GM12878 (cell line): ENCODE measurements around the gene GEMIN2. TPM values are rescaled to one million over a fixed set of nuclear protein-coding genes. Genes with fewer than 3 reads are reported as not detected.

Experiments used
- ATAC-seq: fragments of 200-7000 bp; cut with Tn5 transposase; 3 replicates; pipeline ENCODE4 v1.9.1; 2020; ENCODE audit warnings: mild to moderate bottlenecking, moderate library complexity
- BruUV-seq: library from RNA; stranded (reverse); fragments of 400-500 nt; replicated peaks from 2 replicates; lab custom pipeline; 2021; lab: Mats Ljungman, UMichigan
- CTCF ChIA-PET: fragments of 300-600 bp; sonication (Branson Sonifier 250); formaldehyde crosslinking; extraction: SDS; loops from one replicate; lab custom pipeline; 2021; ENCODE audit warnings: inconsistent platforms; lab: Yijun Ruan, JAX
- POLR2A ChIA-PET: fragments of 350-600 bp; formaldehyde crosslinking; extraction: SDS; loops from one replicate; lab custom pipeline; 2021; ENCODE audit warnings: inconsistent platforms; lab: Charles Lee
- RAD21 ChIA-PET: fragments of 300-600 bp; sonication (Branson Sonifier 250); formaldehyde crosslinking; loops from one replicate; lab custom pipeline; 2023; ENCODE audit warnings: antibody characterized with exemption; ENCODE audit not compliant: unreplicated experiment; lab: Charles Lee
- SMC1A ChIA-PET: fragments of 300-600 bp; sonication (Branson Sonifier 250); formaldehyde crosslinking; loops from one replicate; lab custom pipeline; 2023; ENCODE audit not compliant: unreplicated experiment, uncharacterized antibody; lab: Charles Lee
- DNase-seq: peaks from one replicate; pipeline ENCODE4 v3.0.0-alpha.2; 2011; ENCODE audit warnings: low read depth, low spot score
- FAIRE-seq: peaks from 3 replicates; lab custom pipeline; 2011; peaks lifted over from hg19 to GRCh38; lab: Jason Lieb, UNC
- H2AFZ ChIP-seq: 2 replicates; pipeline ENCODE4 v1.6.0; 2011; ENCODE audit warnings: low read depth, low read length, control low read depth; ENCODE audit not compliant: control insufficient read depth
- H3K27ac ChIP-seq: 2 replicates; pipeline ENCODE4 v1.5.1; 2011; ENCODE audit warnings: control low read depth; ENCODE audit not compliant: control insufficient read depth, insufficient read depth
- H3K27me3 ChIP-seq, 2 experiments: replicated peaks in 1 of 2; 2 replicates each; pipeline versions ENCODE4 v1.6.0 to v1.6.1; 2011; ENCODE audit warnings: low read length in 1 of 2; ENCODE audit not compliant: control insufficient read depth in 2 of 2, insufficient read depth in 2 of 2
- H3K36me3 ChIP-seq, 2 experiments: 2 replicates each; pipeline ENCODE4 v1.5.1; 2011; ENCODE audit warnings: low read length in 1 of 2; ENCODE audit not compliant: control insufficient read depth in 2 of 2, insufficient read depth in 2 of 2
- H3K4me1 ChIP-seq: 2 replicates; pipeline ENCODE4 v1.6.1; 2011; ENCODE audit warnings: mild to moderate bottlenecking, low read length, moderate library complexity, mixed read lengths; ENCODE audit not compliant: control insufficient read depth, insufficient read depth
- H3K4me2 ChIP-seq: 2 replicates; pipeline ENCODE4 v1.6.0; 2011; ENCODE audit warnings: control low read depth; ENCODE audit not compliant: control insufficient read depth, insufficient read depth
- H3K4me3 ChIP-seq: fragments of 200-600 bp; sonication (generic); 2 replicates; pipeline ENCODE4 v1.5.1; 2016
- H3K79me2 ChIP-seq: 2 replicates; pipeline ENCODE4 v1.6.0; 2011; ENCODE audit warnings: low read length; ENCODE audit not compliant: control insufficient read depth, insufficient read depth
- H3K9ac ChIP-seq: 2 replicates; pipeline ENCODE4 v1.8.0; 2011; ENCODE audit warnings: low read length, control low read depth, mixed read lengths; ENCODE audit not compliant: control insufficient read depth, insufficient read depth
- H3K9me3 ChIP-seq: replicated peaks from 3 replicates; pipeline ENCODE4 v1.5.1; 2011; ENCODE audit warnings: mild to moderate bottlenecking, low read length; ENCODE audit not compliant: control insufficient read depth, insufficient read depth
- H4K20me1 ChIP-seq: 2 replicates; pipeline ENCODE4 v1.6.0; 2011; ENCODE audit not compliant: control insufficient read depth, insufficient read depth
- ATF7 ChIP-seq: fragments of 450-650 bp; IDR thresholded peaks from 2 replicates; pipeline ENCODE4 v1.6.1; 2016; ENCODE audit warnings: low read depth, mild to moderate bottlenecking
- BCLAF1 ChIP-seq: fragments of 450-650 bp; IDR thresholded peaks from 2 replicates; pipeline ENCODE4 v1.6.1; 2017; ENCODE audit warnings: antibody characterized with exemption, mild to moderate bottlenecking, moderate library complexity
- CBFB ChIP-seq: IDR thresholded peaks from 2 replicates; pipeline ENCODE4 v1.6.1; 2016; ENCODE audit warnings: antibody characterized with exemption, low read depth
- CHD1 ChIP-seq: IDR thresholded peaks from 2 replicates; pipeline ENCODE4 v1.6.1; 2012; ENCODE audit warnings: low read depth, low read length, improper control_type of control experiment
- CREB1 ChIP-seq: IDR thresholded peaks from 2 replicates; pipeline ENCODE4 v1.6.1; 2012; ENCODE audit warnings: low read depth, mild to moderate bottlenecking, inconsistent platforms
- NKRF ChIP-seq: fragments of 450-650 bp; conservative IDR thresholded peaks from 2 replicates; pipeline ENCODE4 v1.6.1; 2017; ENCODE audit warnings: mild to moderate bottlenecking, moderate library complexity
- SMAD1 ChIP-seq: fragments of 450-650 bp; IDR thresholded peaks from 2 replicates; pipeline ENCODE4 v1.6.1; 2018; ENCODE audit warnings: mild to moderate bottlenecking, low read depth; ENCODE audit not compliant: partially characterized antibody
- SMAD5 ChIP-seq: IDR thresholded peaks from 2 replicates; pipeline ENCODE4 v1.6.1; 2016; ENCODE audit warnings: antibody characterized with exemption, low read depth
- SREBF2 ChIP-seq: IDR thresholded peaks from 2 replicates; pipeline ENCODE4 v1.6.1; 2012; ENCODE audit warnings: mild to moderate bottlenecking, low read length
- ZZZ3 ChIP-seq: IDR thresholded peaks from 2 replicates; pipeline ENCODE4 v1.6.1; 2011; ENCODE audit warnings: low read depth; ENCODE audit not compliant: control insufficient read depth, insufficient read length
- WGBS: methylation state at CpG from one replicate; pipeline ENCODE4 v1.1.6; 2016; ENCODE audit warnings: low lambda C conversion rate; ENCODE audit not compliant: insufficient replicate concordance, insufficient coverage; ENCODE audit errors: missing lambda C conversion rate; 5-methylcytosine and 5-hydroxymethylcytosine counted together
- in situ Hi-C: fragments of 300-500 bp; cut with MboI; formaldehyde crosslinking; loops from 9 replicates; pipeline ENCODE4 v1.14.3; 2018; ENCODE audit warnings: mixed read lengths
- intact Hi-C: fragments of 100-400 bp; cut with micrococcal nuclease; formaldehyde crosslinking; loops from one replicate; pipeline ENCODE4 v1.14.2; 2022; ENCODE audit not compliant: unreplicated experiment
- polyA plus RNA-seq, 11 experiments: library from polyadenylated mRNA; depleted of rRNA in 4 of 11; unstranded in 6 of 11; stranded (reverse) in 5 of 11; fragments of >200 nt; fragmentation: Nextera tagmentation in 4 of 11; fragmentation: Illumina TruSeq in 1 of 11; extraction: Ambion mirVana in 4 of 11; extraction: Trizol in 1 of 11; gene quantifications; 1 replicate in 1 of 11; 2 replicates in 10 of 11; pipeline versions ENCODE4 v1.2.1 to v1.2.3, GENCODE V29; 2011 to 2016; ENCODE audit warnings: inconsistent platforms in 2 of 11, missing spikeins in 2 of 11, low read depth in 1 of 11
- total RNA-seq, 4 experiments: library from RNA; depleted of rRNA in 3 of 4; stranded (reverse); fragments of >200 nt in 3 of 4; fragmentation: Illumina TruSeq in 1 of 4; extraction: Trizol in 1 of 4; gene quantifications; 2 replicates each; pipeline versions ENCODE4 v1.2.1 to v1.2.3, GENCODE V29; 2013 to 2021

Gene GEMIN2
- total and polyA plus RNA-seq, 10 of the 15 experiments (the other 5 are each of a cell fraction or from before 2014, with no cell fraction given), result 25.9 to 69.3 (median 46.1) TPM

GRCh38 chr14:39145266-39145966, 31.3 kb downstream of the GEMIN2 start:
- no TSS peak for BruUV-seq
- POLR2A ChIA-PET, result interaction anchor here (0.6 to 0.7 kb wide), 3 partner anchors 19 to 51 kb away, joined by 3 to 7 read pairs (median 3); no protein-coding TSS in a partner anchor

More at GRCh38 chr14:39145266-39145966, 31.3 kb downstream of the GEMIN2 start:
- intact Hi-C loops, result no loop called here
- Histone ChIP-seq H3K79me2 (no peaks in the 10 kb centered on the region), H3K4me3 (no peak overlapping the region), H3K27me3 (no peaks in the 10 kb centered on the region), H3K4me1 (no peaks in the 10 kb centered on the region), H3K9ac (no peak overlapping the region), H4K20me1 (no peaks in the 10 kb centered on the region), H3K27ac (no peak overlapping the region), H3K36me3 (no peaks in the 10 kb centered on the region; a peak in 2 of 4 replicates), H2AFZ (no peak overlapping the region), H3K4me2 (no peak overlapping the region), H3K9me3 (peaks cover 3% of the 10 kb centered on the region; the same call in 2 of the 3 replicates)
- DNase-seq (no peak), ATAC-seq (no peak), FAIRE-seq (no peak)
- 86% methylated on average over 7 of the region's 7 CpGs for WGBS
- ChIA-PET RAD21 (interaction anchor here (0.7 kb wide), 1 partner anchor 299 kb away, joined by 6 read pairs; no protein-coding TSS in a partner anchor), SMC1A (interaction anchor here (1.4 to 1.5 kb wide), 2 partner anchors 10 to 111 kb away, joined by 3 to 4 read pairs; no protein-coding TSS in a partner anchor), CTCF (interaction anchor here (0.6 kb wide), 1 partner anchor 236 kb away, joined by 6 read pairs; no protein-coding TSS in a partner anchor)
- TF ChIP-seq SMAD5 (no peak), CBFB (no peak; the same call in 1 of the 2 replicates), BCLAF1 (no peak), NKRF (no peak), ATF7 (no peak), CHD1 (no peak), SMAD1 (no peak), ZZZ3 (no peak), CREB1 (no peak), SREBF2 (no peak)
- in situ Hi-C loops, result no loop called here
